GM23338 (cell line): Measurements from ENCODE around the gene UBAP1L. TPM values are rescaled to one million over a fixed set of nuclear protein-coding genes. Genes with fewer than 3 reads are reported as not detected.
A peak's percentile ranks its signal among the peaks of the same experiment; 100 is the strongest.

Experiments
- ATAC-seq: fragments of 200-7000 bp; cut with Tn5 transposase; 3 replicates; pipeline ENCODE4 v1.9.1; 2020
- DNase-seq: peaks from one replicate; pipeline ENCODE4 v3.0.0-alpha.2; 2015; ENCODE audit warnings: low spot score
- H2AFZ ChIP-seq: fragments of 200-600 bp; sonication (generic); 2 replicates; pipeline ENCODE4 v1.8.0; 2016; ENCODE audit warnings: antibody characterized with exemption, mild to moderate bottlenecking, moderate library complexity
- H3F3A ChIP-seq: fragments of 200-600 bp; sonication (generic); replicated peaks from 2 replicates; pipeline ENCODE4 v1.8.0; 2017; ENCODE audit warnings: antibody characterized with exemption, mixed run types, low read depth
- H3K27ac ChIP-seq: fragments of 200-600 bp; sonication (generic); 2 replicates; pipeline ENCODE4 v1.6.1; 2016; ENCODE audit warnings: low read depth
- H3K27me3 ChIP-seq: fragments of 200-600 bp; sonication (generic); 2 replicates; pipeline ENCODE4 v1.8.0; 2016; ENCODE audit warnings: mild to moderate bottlenecking, mixed run types, moderate library complexity; ENCODE audit not compliant: insufficient read depth
- H3K36me3 ChIP-seq: fragments of 200-600 bp; sonication (generic); 2 replicates; pipeline ENCODE4 v1.8.0; 2016; ENCODE audit warnings: mild to moderate bottlenecking; ENCODE audit not compliant: insufficient read depth
- H3K4me1 ChIP-seq: fragments of 200-600 bp; sonication (generic); 2 replicates; pipeline ENCODE4 v1.8.0; 2016; ENCODE audit warnings: mild to moderate bottlenecking, moderate library complexity; ENCODE audit not compliant: insufficient read depth
- H3K4me2 ChIP-seq: fragments of 200-600 bp; sonication (generic); 2 replicates; pipeline ENCODE4 v1.7.1; 2017; ENCODE audit warnings: mixed run types
- H3K4me3 ChIP-seq: fragments of 200-600 bp; sonication (generic); 2 replicates; pipeline ENCODE4 v1.6.1; 2016; ENCODE audit warnings: mixed run types
- H3K79me2 ChIP-seq: fragments of 200-600 bp; sonication (generic); replicated peaks from 2 replicates; pipeline ENCODE4 v1.8.0; 2017; ENCODE audit warnings: mild to moderate bottlenecking; ENCODE audit not compliant: insufficient read depth
- H3K9me2 ChIP-seq: fragments of 200-600 bp; sonication (generic); 2 replicates; pipeline ENCODE4 v1.8.0; 2017; ENCODE audit not compliant: insufficient read depth
- H4K20me1 ChIP-seq: fragments of 200-600 bp; sonication (generic); replicated peaks from 2 replicates; pipeline ENCODE4 v1.8.0; 2017; ENCODE audit warnings: mild to moderate bottlenecking; ENCODE audit not compliant: insufficient read depth
- H3K27ac Mint-ChIP-seq: 2 replicates; pipeline ENCODE4 v1.8.0; 2020; ENCODE audit warnings: inconsistent platforms, mild to moderate bottlenecking, moderate library complexity, mixed read lengths
- H3K27me3 Mint-ChIP-seq: 3 replicates; pipeline ENCODE4 v1.8.0; 2022; ENCODE audit warnings: low read depth, mild to moderate bottlenecking, moderate library complexity, mixed read lengths, inconsistent platforms; ENCODE audit not compliant: insufficient read depth, poor library complexity
- H3K36me3 Mint-ChIP-seq: 3 replicates; pipeline ENCODE4 v1.8.0; 2021; ENCODE audit warnings: low read depth, mild to moderate bottlenecking, inconsistent platforms, moderate library complexity, mixed read lengths
- H3K4me1 Mint-ChIP-seq: 3 replicates; pipeline ENCODE4 v1.8.0; 2020; ENCODE audit warnings: mild to moderate bottlenecking, inconsistent platforms, mixed read lengths
- H3K4me3 Mint-ChIP-seq: 3 replicates; pipeline ENCODE4 v1.8.0; 2021; ENCODE audit warnings: moderate library complexity, mild to moderate bottlenecking, inconsistent platforms, mixed read lengths
- H3K9me3 Mint-ChIP-seq: 3 replicates; pipeline ENCODE4 v1.8.0; 2020; ENCODE audit warnings: moderate library complexity, mild to moderate bottlenecking, inconsistent platforms, mixed read lengths
- CREB1 ChIP-seq: fragments of 250-450 bp; sonication (Bioruptor Pico); IDR thresholded peaks from 2 replicates; pipeline ENCODE4 v1.5.0; 2020; ENCODE audit warnings: low read depth, mild to moderate bottlenecking, moderate library complexity
- CTCF ChIP-seq, 2 experiments: fragments of 200-600 bp in 1 of 2; sonication (generic) in 1 of 2; conservative IDR thresholded peaks; 2 replicates each; pipeline versions ENCODE4 v1.5.1 to v1.6.1; 2016 to 2017; ENCODE audit warnings: antibody characterized with exemption in 2 of 2, low read depth in 2 of 2, mild to moderate bottlenecking in 2 of 2, moderate library complexity in 1 of 2
- EZH2 ChIP-seq: fragments of 200-600 bp; sonication (generic); IDR thresholded peaks from one replicate; pipeline ENCODE4 v1.8.0; 2017; ENCODE audit warnings: antibody characterized with exemption, mild to moderate bottlenecking, low read depth; ENCODE audit not compliant: unreplicated experiment
- EZH2phosphoT487 ChIP-seq: fragments of 200-600 bp; sonication (generic); IDR thresholded peaks from one replicate; pipeline ENCODE4 v1.8.1; 2018; ENCODE audit warnings: antibody characterized with exemption; ENCODE audit not compliant: unreplicated experiment
- JUNB ChIP-seq: IDR thresholded peaks from one replicate; pipeline ENCODE4 v1.6.1; 2016; ENCODE audit warnings: antibody characterized with exemption; ENCODE audit not compliant: unreplicated experiment
- NANOG ChIP-seq: IDR thresholded peaks from 2 replicates; pipeline ENCODE4 v1.6.1; 2016; ENCODE audit warnings: antibody characterized with exemption, borderline replicate concordance
- POLR2AphosphoS5 ChIP-seq: IDR thresholded peaks from 2 replicates; pipeline ENCODE4 v1.6.1; 2016; ENCODE audit warnings: antibody characterized with exemption, low read depth
- REST ChIP-seq: IDR thresholded peaks from one replicate; pipeline ENCODE4 v1.6.1; 2018; ENCODE audit warnings: antibody characterized with exemption; ENCODE audit not compliant: unreplicated experiment
- STAT1 ChIP-seq: IDR thresholded peaks from one replicate; pipeline ENCODE4 v1.6.1; 2016; ENCODE audit warnings: antibody characterized with exemption; ENCODE audit not compliant: unreplicated experiment
- ZNF114 ChIP-seq: fragments of 250-450 bp; sonication (Bioruptor Pico); IDR thresholded peaks from 2 replicates; pipeline ENCODE4 v1.5.0; 2020; ENCODE audit warnings: mild to moderate bottlenecking, moderate library complexity
- ZNF462 ChIP-seq: fragments of 250-450 bp; sonication (Bioruptor Pico); IDR thresholded peaks from 2 replicates; pipeline ENCODE4 v1.5.0; 2020; ENCODE audit warnings: mild to moderate bottlenecking, moderate library complexity
- polyA plus RNA-seq: library from polyadenylated mRNA; unstranded; fragments of >200 nt; fragmentation: Nextera tagmentation; extraction: Ambion mirVana; gene quantifications from 2 replicates; pipeline ENCODE4 v1.2.1, GENCODE V29; 2016
- total RNA-seq: library from RNA; depleted of rRNA; stranded (reverse); fragments of >200 nt; shearing (Covaris generic); gene quantifications from 2 replicates; pipeline ENCODE4 v1.2.3, GENCODE V29; 2014

UBAP1L gene
- total and polyA plus RNA-seq, 2 experiments from 2014 or later = 0.53 to 1.5 TPM

GRCh38 chr15:65132878-65133547 is 18.0 kb upstream of the UBAP1L start:
- Mint-ChIP-seq H3K36me3 (peaks cover 43% of the 10 kb centered on the region), H3K27ac (no peak overlapping the region), H3K4me3 (peak overlapping the region; percentile 85), H3K9me3 (peaks cover 30% of the 10 kb centered on the region), H3K4me1 (peaks cover 14% of the 10 kb centered on the region), H3K27me3 (peaks cover 12% of the 10 kb centered on the region)
- Histone ChIP-seq H3K4me2 (peak overlapping the region; percentile 99), H3F3A (0 out of 2 replicates have a peak, but pooled peaks cover 3% of the 10 kb centered on the region), H3K27ac (0 out of 2 replicates have a peak overlapping the region, but pooled peaks have one; percentile 9), H3K4me1 (peaks cover 4% of the 10 kb centered on the region), H3K27me3 (no peaks in the 10 kb centered on the region), H3K36me3 (peaks cover 3% of the 10 kb centered on the region; the same call in 1 of the 2 replicates), H2AFZ (peak overlapping the region; percentile 91), H3K9me2 (no peaks in the 10 kb centered on the region), H3K79me2 (peaks cover 19% of the 10 kb centered on the region), H4K20me1 (peaks cover 9% of the 10 kb centered on the region; the same call in 1 of the 2 replicates), H3K4me3 (peak overlapping the region; percentile 61)
- DNase-seq = peak; percentile 74
- TF ChIP-seq EZH2 (no peak), POLR2AphosphoS5 (no peak), EZH2phosphoT487 (no peak), JUNB (no peak), ZNF114 (CRISPR knock-in tag) (no peak), STAT1 (no peak), ZNF462 (CRISPR knock-in tag) (no peak), REST (no peak), NANOG (no peak), CTCF (conservative IDR thresholded peaks at IDR 0.05; ENCODE audit: low read depth in 2 of 2) (no peak), CREB1 (CRISPR knock-in tag) (no peak)
- ATAC-seq = peak; percentile 88
